ENCODE results near the gene LDHD. TPM values are rescaled to one million over a fixed set of nuclear protein-coding genes. Genes with fewer than 3 reads are reported as not detected.

The LDHD gene
- total and polyA plus RNA-seq, 9 donors = 2.1 to 25.4 (median 20.7) TPM

- peak; percentile 87 to 95 (median 94) for DNase-seq
- intact Hi-C loops (cut with DNase I) = loop anchor here (1.0 to 10.0 kb wide), 4 partner anchors 112 to 406 kb away; partner anchors contain the start of genes ZNRF1 (in 3 of the 4) and MLKL (in 1 of the 4)
- no peaks in the 10 kb centered on the region for H3K36me3 ChIP-seq
- H3K27me3 ChIP-seq = no peaks in the 10 kb centered on the region
- WGBS, 3 donors = 2 to 6% (median 2%) methylated on average over 27 to 28 of the region's 28 CpGs
- no peaks in the 10 kb centered on the region for H3K9me3 ChIP-seq
- peak overlapping the region; percentile 13 for H3K4me3 ChIP-seq
- peak overlapping the region; percentile 14 to 76 for H3K27ac ChIP-seq
- H3K4me1 ChIP-seq (ENCODE audit: insufficient read depth) = peaks cover 36% of the 10 kb centered on the region
- TF ChIP-seq CTCF (IDR thresholded peaks at IDR 0.05) (peak; percentile 76 to 91 (median 91)), EP300 (IDR thresholded peaks at IDR 0.05) (no peak), POLR2A (IDR thresholded peaks at IDR 0.05) (peak; percentile 8)
Measured at GRCh38 chr16:75110637-75111513, 5.7 kb downstream of the LDHD start.

- Histone ChIP-seq H3K4me1 (ENCODE audit: insufficient read depth) (peaks cover 28% of the 10 kb centered on the region), H3K4me3 (no peak overlapping the region), H3K27me3 (no peaks in the 10 kb centered on the region), H3K36me3 (no peaks in the 10 kb centered on the region), H3K27ac (peak overlapping the region; percentile 73 to 76), H3K9me3 (no peaks in the 10 kb centered on the region)
- TF ChIP-seq EP300 (IDR thresholded peaks at IDR 0.05) (no peak), CTCF (IDR thresholded peaks at IDR 0.05) (no peak), POLR2A (IDR thresholded peaks at IDR 0.05) (no peak)
- 47 to 67% (median 51%) methylated on average over 10 of the region's 10 CpGs for WGBS, 3 donors
- peak in 4 of 5 donors; percentile 42 to 62 (median 60) for DNase-seq
- intact Hi-C loops (cut with DNase I) = loop anchor here in 3 of 4 donors (2.0 to 10.0 kb wide), 3 partner anchors 111 to 405 kb away; partner anchors contain the start of genes ZNRF1 (in 3 of the 3) and MLKL (in 1 of the 3)
Measured at GRCh38 chr16:75109732-75110243, 6.8 kb downstream of the LDHD start.

- no peak overlapping the region for H3K4me3 ChIP-seq
- intact Hi-C loops (cut with DNase I) = no loop called here
- WGBS, 3 donors = 37 to 54% (median 39%) methylated on average over 27 of the region's 27 CpGs
Measured at GRCh38 chr16:75108792-75109731, 7.5 kb downstream of the LDHD start.

More at GRCh38 chr16:75108792-75109731, 7.5 kb downstream of the LDHD start:
- Histone ChIP-seq H3K27ac (peak overlapping the region; percentile 73 to 76), H3K36me3 (no peaks in the 10 kb centered on the region), H3K9me3 (no peaks in the 10 kb centered on the region), H3K4me1 (ENCODE audit: insufficient read depth) (peaks cover 28% of the 10 kb centered on the region), H3K27me3 (no peaks in the 10 kb centered on the region)
- peak; percentile 88 to 91 (median 90) for DNase-seq
- no peak for TF ChIP-seq CTCF (IDR thresholded peaks at IDR 0.05)
- TF ChIP-seq EP300 (IDR thresholded peaks at IDR 0.05) = no peak
- TF ChIP-seq POLR2A (IDR thresholded peaks at IDR 0.05) = no peak
